Liver (tissue), 9 donors: Measurements from ENCODE around the gene BTNL2. TPM values are rescaled to one million over a fixed set of nuclear protein-coding genes. Genes with fewer than 3 reads are reported as not detected.

Experiments
- DNase-seq: peaks from one replicate; pipeline ENCODE4 v3.0.0-alpha.2; 2017; ENCODE audit warnings: low spot score
- H3K27ac ChIP-seq, 2 donors: one replicate each; pipeline ENCODE4 v1.7.0; 2013; ENCODE audit warnings: inconsistent platforms in 2 of 2, low read length in 2 of 2, control low read depth in 1 of 2, low read depth in 1 of 2, mild to moderate bottlenecking in 1 of 2
- H3K27me3 ChIP-seq, 4 donors: one replicate each; pipeline versions ENCODE4 v1.6.1 to v1.7.0; 2013; ENCODE audit warnings: low read length in 3 of 4, inconsistent platforms in 1 of 4, mild to moderate bottlenecking in 1 of 4, moderate library complexity in 1 of 4; ENCODE audit not compliant: control insufficient read depth in 4 of 4, insufficient read depth in 4 of 4
- H3K36me3 ChIP-seq, 4 donors: one replicate each; pipeline versions ENCODE4 v1.6.1 to v1.7.0; 2013; ENCODE audit warnings: low read length in 3 of 4, mild to moderate bottlenecking in 3 of 4, low read depth in 1 of 4, moderate library complexity in 1 of 4; ENCODE audit not compliant: control insufficient read depth in 4 of 4, insufficient read depth in 3 of 4
- H3K4me1 ChIP-seq, 4 donors: one replicate each; pipeline versions ENCODE4 v1.6.1 to v1.7.0; 2013; ENCODE audit warnings: low read length in 3 of 4, mild to moderate bottlenecking in 3 of 4, moderate library complexity in 1 of 4; ENCODE audit not compliant: control insufficient read depth in 4 of 4, insufficient read depth in 4 of 4
- H3K4me3 ChIP-seq, 3 donors: one replicate each; pipeline versions ENCODE4 v1.6.1 to v1.7.0; 2013; ENCODE audit warnings: low read length in 3 of 3, control low read depth in 1 of 3, low read depth in 1 of 3, mild to moderate bottlenecking in 1 of 3
- H3K9ac ChIP-seq, 2 donors: one replicate each; pipeline ENCODE4 v1.7.0; 2013; ENCODE audit warnings: low read length in 2 of 2, mild to moderate bottlenecking in 2 of 2, moderate library complexity in 2 of 2, control low read depth in 1 of 2, low read depth in 1 of 2
- H3K9me3 ChIP-seq, 4 donors: one replicate each; pipeline versions ENCODE4 v1.6.1 to v1.7.0; 2013; ENCODE audit warnings: low read length in 3 of 4; ENCODE audit not compliant: control insufficient read depth in 4 of 4
- GABPA ChIP-seq, 2 donors: IDR thresholded peaks in 1 of 2; conservative IDR thresholded peaks in 1 of 2; 2 replicates each; pipeline ENCODE4 v1.6.1; 2016; ENCODE audit warnings: antibody characterized with exemption in 2 of 2, mild to moderate bottlenecking in 1 of 2, moderate library complexity in 1 of 2
- HNF4A ChIP-seq, 2 donors: conservative IDR thresholded peaks; 2 replicates each; pipeline ENCODE4 v1.6.1; 2016; ENCODE audit warnings: antibody characterized with exemption in 2 of 2, mild to moderate bottlenecking in 2 of 2
- JUND ChIP-seq, 2 donors: IDR thresholded peaks; 2 replicates each; pipeline ENCODE4 v1.6.1; 2016; ENCODE audit warnings: antibody characterized with exemption in 2 of 2
- RAD21 ChIP-seq, 2 donors: IDR thresholded peaks; 2 replicates each; pipeline ENCODE4 v1.6.1; 2016; ENCODE audit warnings: antibody characterized with exemption in 2 of 2, mild to moderate bottlenecking in 2 of 2
- REST ChIP-seq: IDR thresholded peaks from 2 replicates; pipeline ENCODE4 v1.6.1; 2016; ENCODE audit warnings: antibody characterized with exemption, mild to moderate bottlenecking
- RXRA ChIP-seq, 2 donors: IDR thresholded peaks; 2 replicates each; pipeline ENCODE4 v1.6.1; 2017 to 2018; ENCODE audit warnings: antibody characterized with exemption in 2 of 2, mild to moderate bottlenecking in 1 of 2
- YY1 ChIP-seq: IDR thresholded peaks from 2 replicates; pipeline ENCODE4 v1.6.1; 2016; ENCODE audit warnings: antibody characterized with exemption, mild to moderate bottlenecking
- ZBTB33 ChIP-seq: IDR thresholded peaks from 2 replicates; pipeline ENCODE4 v1.6.1; 2016; ENCODE audit warnings: antibody characterized with exemption
- WGBS: extraction: QIAGEN DNeasy Blood & Tissue Kit; methylation state at CpG from one replicate; pipeline ENCODE4 v1.1.7; 2013; 5-methylcytosine and 5-hydroxymethylcytosine counted together
- polyA plus RNA-seq, 2 donors: library from polyadenylated mRNA; stranded (reverse) in 1 of 2; unstranded in 1 of 2; fragments of 200-250 nt in 1 of 2; fragments of >200 nt in 1 of 2; fragmentation: Nextera tagmentation in 1 of 2; extraction: Ambion mirVana in 1 of 2; gene quantifications; one replicate each; pipeline versions ENCODE4 v1.2.1 to v1.2.3, GENCODE V29; 2013 to 2015
- total RNA-seq, 2 donors: library from RNA; depleted of rRNA; stranded (reverse); fragments of >200 nt; gene quantifications; one replicate each; pipeline ENCODE4 v1.2.3, GENCODE V29; 2014
- TF ChIP-seq, protein P1 (sequence below): fragments of 150-350 bp; IDR thresholded peaks from 2 replicates; pipeline ENCODE4 v1.5.1; 2017; ENCODE audit warnings: improper control_type of control experiment, low read depth, low read length; ENCODE audit not compliant: missing input control
- TF ChIP-seq, protein P2 (sequence below): IDR thresholded peaks from 2 replicates; pipeline ENCODE4 v1.6.1; 2016; ENCODE audit warnings: antibody characterized with exemption
- donor health status: healthy.
- donor health status: healthy.
- donor health status: healthy.
- donor health status: healthy.
- donor health status: healthy.

BTNL2 gene
- total and polyA plus RNA-seq, 4 donors = not detected

DNA sequence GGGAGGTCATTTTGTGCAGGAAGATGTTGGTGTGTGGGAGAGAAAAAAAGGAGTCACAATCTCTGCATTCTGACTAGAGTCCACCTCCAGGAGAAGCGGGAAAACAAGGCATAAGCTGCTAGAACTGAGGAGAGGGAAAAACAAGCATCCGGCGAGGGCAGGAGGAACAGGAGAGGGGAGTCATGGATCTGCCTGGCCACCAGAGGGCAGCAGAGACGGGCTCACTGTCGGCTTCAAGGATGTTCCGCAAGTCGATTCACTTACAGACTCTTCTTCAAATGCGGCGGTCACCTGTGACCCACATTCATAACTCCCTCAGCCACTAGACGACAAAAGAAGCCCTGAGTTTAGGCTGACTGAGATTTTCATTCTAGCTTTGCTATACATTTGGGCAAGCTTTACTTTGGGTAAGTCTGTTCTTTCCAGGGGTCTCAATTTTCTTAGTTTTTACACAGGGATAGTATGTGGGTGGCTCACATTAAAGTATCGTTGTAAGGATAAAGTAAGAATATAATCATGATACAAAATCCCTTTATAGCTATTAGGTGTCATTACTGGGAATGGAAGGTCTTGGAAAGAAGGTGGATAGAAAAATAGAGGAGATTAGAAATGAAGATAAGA, 6.6 kb upstream of the BTNL2 start:
- DNase-seq = peak; percentile 81
- Histone ChIP-seq H3K9me3 (no peaks in the 10 kb centered on the region), H3K27ac (no peak overlapping the region), H3K9ac (no peak overlapping the region), H3K4me1 (peaks cover 0 to 4% (median 0%) of the 10 kb centered on the region in 4 donors), H3K36me3 (no peaks in the 10 kb centered on the region), H3K4me3 (no peak overlapping the region), H3K27me3 (peaks cover 3 to 8% (median 6%) of the 10 kb centered on the region in 4 donors)
- TF ChIP-seq, protein P1, sequence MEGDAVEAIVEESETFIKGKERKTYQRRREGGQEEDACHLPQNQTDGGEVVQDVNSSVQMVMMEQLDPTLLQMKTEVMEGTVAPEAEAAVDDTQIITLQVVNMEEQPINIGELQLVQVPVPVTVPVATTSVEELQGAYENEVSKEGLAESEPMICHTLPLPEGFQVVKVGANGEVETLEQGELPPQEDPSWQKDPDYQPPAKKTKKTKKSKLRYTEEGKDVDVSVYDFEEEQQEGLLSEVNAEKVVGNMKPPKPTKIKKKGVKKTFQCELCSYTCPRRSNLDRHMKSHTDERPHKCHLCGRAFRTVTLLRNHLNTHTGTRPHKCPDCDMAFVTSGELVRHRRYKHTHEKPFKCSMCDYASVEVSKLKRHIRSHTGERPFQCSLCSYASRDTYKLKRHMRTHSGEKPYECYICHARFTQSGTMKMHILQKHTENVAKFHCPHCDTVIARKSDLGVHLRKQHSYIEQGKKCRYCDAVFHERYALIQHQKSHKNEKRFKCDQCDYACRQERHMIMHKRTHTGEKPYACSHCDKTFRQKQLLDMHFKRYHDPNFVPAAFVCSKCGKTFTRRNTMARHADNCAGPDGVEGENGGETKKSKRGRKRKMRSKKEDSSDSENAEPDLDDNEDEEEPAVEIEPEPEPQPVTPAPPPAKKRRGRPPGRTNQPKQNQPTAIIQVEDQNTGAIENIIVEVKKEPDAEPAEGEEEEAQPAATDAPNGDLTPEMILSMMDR = peak; percentile 92
- TF ChIP-seq JUND (IDR thresholded peaks at IDR 0.05) (no peak), RAD21 (IDR thresholded peaks at IDR 0.05) (peak; percentile 89 to 97)
- WGBS = 6% methylated on average over 11 of the region's 11 CpGs

GRCh38 chr6:32411566-32412327, 4.8 kb upstream of the BTNL2 start:
- TF ChIP-seq YY1 = no peak
- no peak for TF ChIP-seq RAD21 (IDR thresholded peaks at IDR 0.05)
- TF ChIP-seq JUND (IDR thresholded peaks at IDR 0.05) = no peak
- no peak for TF ChIP-seq ZBTB33
- TF ChIP-seq, protein P1 = no peak
- TF ChIP-seq GABPA (IDR thresholded peaks at IDR 0.05 in 1 of 2, conservative IDR thresholded peaks at IDR 0.05 in 1 of 2) = no peak
- TF ChIP-seq, protein P2, sequence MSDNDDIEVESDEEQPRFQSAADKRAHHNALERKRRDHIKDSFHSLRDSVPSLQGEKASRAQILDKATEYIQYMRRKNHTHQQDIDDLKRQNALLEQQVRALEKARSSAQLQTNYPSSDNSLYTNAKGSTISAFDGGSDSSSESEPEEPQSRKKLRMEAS = no peak
- no peak for TF ChIP-seq REST
- no peak for TF ChIP-seq HNF4A (conservative IDR thresholded peaks at IDR 0.05)
- TF ChIP-seq RXRA (IDR thresholded peaks at IDR 0.05) = no peak
- Histone ChIP-seq H3K27ac (no peak overlapping the region), H3K36me3 (no peaks in the 10 kb centered on the region), H3K4me1 (peaks cover 0 to 4% (median 0%) of the 10 kb centered on the region in 4 donors), H3K27me3 (peaks cover 3 to 12% (median 8%) of the 10 kb centered on the region in 4 donors), H3K9me3 (no peaks in the 10 kb centered on the region), H3K9ac (no peak overlapping the region), H3K4me3 (no peak overlapping the region)
- 58% methylated on average over 9 of the region's 9 CpGs for WGBS
- no peak for DNase-seq
